ENCODE data around the gene CDY1B. TPM values are rescaled to one million over a fixed set of nuclear protein-coding genes. Genes with fewer than 3 reads are reported as not detected.

The CDY1B gene
- not detected in 2 replicates for total RNA-seq

GRCh38 chrY:24047919-24048318, at the start of gene CDY1B:
TSS of gene CDY1B (minus strand) at chrY:24048019. CDS start at chrY:24047688, 331 bp downstream.

Measured in epithelial cell of umbilical artery (primary cell).